Measurements from ENCODE around the gene MED13L.
A peak's percentile ranks its signal among the peaks of the same experiment; 100 is the strongest.

The MED13L gene

GRCh38 chr12:115922952-115923564 lies 354.4 kb downstream of the MED13L start:
- DNase-seq = no peak
- intact Hi-C loops (cut with DNase I) = no loop called here

GRCh38 chr12:115920395-115921183 lies 356.9 kb downstream of the MED13L start:
- intact Hi-C loops (cut with DNase I) = no loop called here
- no peak for DNase-seq

GRCh38 chr12:115918763-115919162 lies 358.7 kb downstream of the MED13L start:
- intact Hi-C loops (cut with DNase I) = loop anchor here (5.0 kb wide), 1 partner anchor 1256 kb away; no protein-coding TSS in a partner anchor
- DNase-seq = no peak

GRCh38 chr12:115916910-115917668 lies 360.4 kb downstream of the MED13L start:
- intact Hi-C loops (cut with DNase I) = loop anchor here (5.0 kb wide), 1 partner anchor 1255 kb away; no protein-coding TSS in a partner anchor
- peak; percentile 35 to 87 (median 69) for DNase-seq

- no peak for DNase-seq
- intact Hi-C loops (cut with DNase I) = no loop called here
These were observed 363.4 kb downstream of the MED13L start for GRCh38 chr12:115914122-115914521.

GRCh38 chr12:115912440-115912839 lies 365.1 kb downstream of the MED13L start:
- intact Hi-C loops (cut with DNase I) = no loop called here
- no peak for DNase-seq

GRCh38 chr12:115911360-115911759 lies 366.1 kb downstream of the MED13L start:
- intact Hi-C loops (cut with DNase I) = no loop called here
- no peak for DNase-seq

GRCh38 chr12:115910057-115910456 lies 367.4 kb downstream of the MED13L start:
- intact Hi-C loops (cut with DNase I) = no loop called here

More at GRCh38 chr12:115910057-115910456, 367.4 kb downstream of the MED13L start:
- DNase-seq = no peak

Data from head of caudate nucleus (tissue), 42 donors.